GOT3 (cell line): ENCODE results near the gene C5AR2.
A peak's percentile ranks its signal among the peaks of the same experiment; 100 is the strongest.
"Not testable (repeated sequence)": the region's sequence is repeated elsewhere in the genome, so short reads cannot be mapped to it uniquely, and the experiment has no call there.

Source experiments
- DNase-seq: peaks from one replicate; lab custom pipeline; 2025; ENCODE audit warnings: mixed read lengths; lab: John Stamatoyannopoulos, UW

Gene C5AR2

GRCh38 chr19:47387623-47388022, 55.6 kb downstream of the C5AR2 start:
- DNase-seq, result not testable (repeated sequence)

- DNase-seq, result not testable (repeated sequence)
These were observed 56.7 kb downstream of the C5AR2 start for GRCh38 chr19:47388721-47389120.

- no peak for DNase-seq
These were observed 57.2 kb downstream of the C5AR2 start for GRCh38 chr19:47389150-47389556.

- no peak for DNase-seq
These were observed 58.8 kb downstream of the C5AR2 start for GRCh38 chr19:47390533-47391488.

GRCh38 chr19:47391510-47392223, 59.7 kb downstream of the C5AR2 start:
- peak; percentile 21 for DNase-seq
